Measurements from ENCODE around the gene SLC18A3. TPM values are rescaled to one million over a fixed set of nuclear protein-coding genes. Genes with fewer than 3 reads are reported as not detected.

Gene SLC18A3
- total and polyA plus RNA-seq, 5 donors from 2014 or later = not detected

DNA sequence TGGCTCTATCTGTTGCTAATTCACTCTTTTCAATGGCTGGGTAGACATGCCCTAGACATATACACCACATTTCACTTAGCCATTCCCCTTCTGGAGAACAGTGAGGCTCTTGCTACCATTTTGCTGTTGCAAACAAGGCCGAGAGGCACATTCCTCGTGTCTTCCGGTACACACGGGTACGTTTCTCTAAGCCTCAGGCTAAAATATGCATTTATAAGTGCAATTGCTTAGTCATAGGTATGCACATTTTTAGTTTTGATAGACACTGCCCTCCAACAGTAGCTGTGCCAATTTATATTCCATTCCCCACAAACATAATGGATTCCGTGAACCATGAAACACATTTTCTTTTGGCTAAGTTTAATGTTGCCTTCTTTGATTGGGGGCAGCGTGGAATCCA, 16.9 kb downstream of the SLC18A3 start:
- H3K4me3 Mint-ChIP-seq = no peak overlapping the region
- Histone ChIP-seq H3K4me3 (ENCODE audit: low read depth, low read length) (no peak overlapping the region), H3K27ac (ENCODE audit: insufficient read depth, low read length, poor library complexity, severe bottlenecking) (no peak overlapping the region), H3K9me3 (ENCODE audit: control insufficient read depth in 2 of 2, low read length in 2 of 2) (no peaks in the 10 kb centered on the region), H3K27me3 (ENCODE audit: control insufficient read depth, insufficient read depth, low read length) (no peaks in the 10 kb centered on the region), H3K36me3 (ENCODE audit: control insufficient read depth, insufficient read depth, low read length) (no peaks in the 10 kb centered on the region), H3K4me1 (ENCODE audit: control insufficient read depth, insufficient read depth, low read length, poor library complexity, severe bottlenecking) (no peaks in the 10 kb centered on the region)
- no peaks in the 10 kb centered on the region for H3K27me3 Mint-ChIP-seq
- no peak for DNase-seq
- no peak for ATAC-seq (ENCODE audit: low read depth in 2 of 2)
- H3K36me3 Mint-ChIP-seq = no peaks in the 10 kb centered on the region
- no peak overlapping the region for H3K27ac Mint-ChIP-seq
- peaks cover 0 to 1% (median 0%) of the 10 kb centered on the region in 7 donors for H3K9me3 Mint-ChIP-seq
- H3K4me1 Mint-ChIP-seq = no peaks in the 10 kb centered on the region

DNA sequence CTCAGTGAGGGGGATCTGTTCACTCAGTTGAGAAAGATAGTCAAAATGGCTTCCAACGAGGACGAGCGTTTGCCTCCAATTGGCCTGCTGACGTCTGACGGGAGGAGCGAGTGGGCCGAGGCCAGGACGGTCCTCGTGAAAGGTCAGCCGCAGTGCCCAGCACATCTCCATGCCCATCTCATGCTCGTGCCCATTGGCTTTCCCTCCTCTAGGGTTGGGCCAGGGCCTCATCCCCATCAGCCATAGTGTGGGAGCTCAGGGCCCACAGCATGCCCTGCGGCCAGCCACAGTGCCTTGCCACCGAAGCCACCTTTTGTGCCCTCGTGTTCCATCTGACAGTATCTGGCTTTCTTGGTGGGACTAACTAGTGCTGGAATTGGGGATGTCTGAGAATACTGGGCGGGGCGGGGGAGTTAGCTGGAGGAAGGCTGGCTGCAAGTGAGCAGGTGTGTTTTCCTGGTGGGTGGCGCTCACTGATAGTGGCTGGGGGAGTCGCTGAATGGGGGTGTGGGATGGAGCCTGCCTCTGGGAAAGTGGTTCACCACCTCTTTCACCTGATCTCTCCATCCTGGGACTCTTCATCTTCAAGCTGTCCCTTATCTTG, 17.6 kb downstream of the SLC18A3 start:
- no peak overlapping the region for H3K27ac Mint-ChIP-seq
- H3K4me1 Mint-ChIP-seq = no peaks in the 10 kb centered on the region
- H3K27me3 Mint-ChIP-seq = no peaks in the 10 kb centered on the region
- Histone ChIP-seq H3K9me3 (ENCODE audit: control insufficient read depth in 2 of 2, low read length in 2 of 2) (no peaks in the 10 kb centered on the region), H3K27ac (ENCODE audit: insufficient read depth, low read length, poor library complexity, severe bottlenecking) (no peak overlapping the region), H3K27me3 (ENCODE audit: control insufficient read depth, insufficient read depth, low read length) (no peaks in the 10 kb centered on the region), H3K4me1 (ENCODE audit: control insufficient read depth, insufficient read depth, low read length, poor library complexity, severe bottlenecking) (no peaks in the 10 kb centered on the region), H3K36me3 (ENCODE audit: control insufficient read depth, insufficient read depth, low read length) (no peaks in the 10 kb centered on the region), H3K4me3 (ENCODE audit: low read depth, low read length) (no peak overlapping the region)
- peaks cover 0 to 1% (median 0%) of the 10 kb centered on the region in 7 donors for H3K9me3 Mint-ChIP-seq
- no peak overlapping the region for H3K4me3 Mint-ChIP-seq
- H3K36me3 Mint-ChIP-seq = no peaks in the 10 kb centered on the region
- DNase-seq (no peak), ATAC-seq (ENCODE audit: low read depth in 2 of 2) (no peak)

DNA sequence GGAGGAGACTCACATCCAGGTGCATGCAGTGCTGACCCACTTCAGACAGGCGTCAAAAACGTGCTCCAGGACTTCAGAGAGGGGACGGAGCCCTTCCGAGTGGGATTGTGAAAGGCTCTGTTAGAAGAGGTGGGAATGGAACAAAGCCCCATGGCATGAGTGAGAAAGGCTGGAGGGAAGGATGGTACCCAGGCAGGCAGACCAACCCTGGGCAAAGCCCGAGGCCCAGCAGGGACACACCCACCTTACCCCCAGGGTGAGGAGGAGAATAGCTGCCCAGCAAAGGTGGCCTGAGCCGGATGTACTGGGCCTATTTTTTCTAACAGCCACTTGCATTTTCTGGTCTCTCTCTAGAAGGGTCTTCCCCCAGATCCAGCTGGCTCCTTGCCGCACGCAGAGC, 18.5 kb downstream of the SLC18A3 start:
- H3K4me3 Mint-ChIP-seq = no peak overlapping the region
- DNase-seq = no peak

DNA sequence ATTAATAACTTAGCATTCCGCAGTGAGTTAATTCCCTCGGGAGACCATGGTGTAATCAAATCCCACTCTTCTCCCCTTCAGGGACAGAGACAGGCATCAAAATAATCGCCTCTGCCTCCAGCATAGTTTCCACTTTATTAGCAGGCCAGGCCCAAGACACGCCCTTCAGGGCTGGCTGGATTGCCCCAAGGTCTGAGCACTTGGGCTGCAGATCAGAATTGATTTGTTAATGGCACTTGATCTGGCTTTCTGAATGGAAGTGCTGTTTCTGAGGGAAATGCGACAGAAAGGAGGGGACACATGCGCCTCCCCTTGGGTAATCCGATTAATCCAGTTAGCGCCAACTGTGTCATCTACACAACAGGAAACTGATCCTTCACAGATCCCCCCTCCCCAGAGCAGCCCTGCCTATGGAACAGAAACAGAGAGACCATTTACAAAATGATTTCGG, 19.3 kb downstream of the SLC18A3 start:
- no peak overlapping the region for H3K4me3 Mint-ChIP-seq
- Histone ChIP-seq H3K36me3 (ENCODE audit: control insufficient read depth, insufficient read depth, low read length) (no peaks in the 10 kb centered on the region), H3K4me1 (ENCODE audit: control insufficient read depth, insufficient read depth, low read length, poor library complexity, severe bottlenecking) (no peaks in the 10 kb centered on the region), H3K4me3 (ENCODE audit: low read depth, low read length) (no peak overlapping the region), H3K9me3 (ENCODE audit: control insufficient read depth in 2 of 2, low read length in 2 of 2) (no peaks in the 10 kb centered on the region), H3K27ac (ENCODE audit: insufficient read depth, low read length, poor library complexity, severe bottlenecking) (no peak overlapping the region), H3K27me3 (ENCODE audit: control insufficient read depth, insufficient read depth, low read length) (no peaks in the 10 kb centered on the region)
- H3K9me3 Mint-ChIP-seq = peaks cover 0 to 1% (median 0%) of the 10 kb centered on the region in 7 donors
- no peak overlapping the region for H3K27ac Mint-ChIP-seq
- no peaks in the 10 kb centered on the region for H3K36me3 Mint-ChIP-seq
- DNase-seq (no peak), ATAC-seq (ENCODE audit: low read depth in 2 of 2) (no peak)
- no peaks in the 10 kb centered on the region for H3K27me3 Mint-ChIP-seq
- H3K4me1 Mint-ChIP-seq = no peaks in the 10 kb centered on the region

More for the DNA sequence above, 18.5 kb downstream of the SLC18A3 start:
- no peaks in the 10 kb centered on the region for H3K4me1 ChIP-seq (ENCODE audit: control insufficient read depth, insufficient read depth, low read length, poor library complexity, severe bottlenecking)
- Mint-ChIP-seq H3K27me3 (no peaks in the 10 kb centered on the region), H3K27ac (no peak overlapping the region), H3K9me3 (peaks cover 0 to 1% (median 0%) of the 10 kb centered on the region in 7 donors), H3K36me3 (no peaks in the 10 kb centered on the region), H3K4me1 (no peaks in the 10 kb centered on the region)
- H3K9me3 ChIP-seq (ENCODE audit: control insufficient read depth in 2 of 2, low read length in 2 of 2) = no peaks in the 10 kb centered on the region
- H3K27me3 ChIP-seq (ENCODE audit: control insufficient read depth, insufficient read depth, low read length) = no peaks in the 10 kb centered on the region
- no peaks in the 10 kb centered on the region for H3K36me3 ChIP-seq (ENCODE audit: control insufficient read depth, insufficient read depth, low read length)
- H3K4me3 ChIP-seq (ENCODE audit: low read depth, low read length) = no peak overlapping the region
- no peak overlapping the region for H3K27ac ChIP-seq (ENCODE audit: insufficient read depth, low read length, poor library complexity, severe bottlenecking)
- ATAC-seq (ENCODE audit: low read depth in 2 of 2) = no peak

DNA sequence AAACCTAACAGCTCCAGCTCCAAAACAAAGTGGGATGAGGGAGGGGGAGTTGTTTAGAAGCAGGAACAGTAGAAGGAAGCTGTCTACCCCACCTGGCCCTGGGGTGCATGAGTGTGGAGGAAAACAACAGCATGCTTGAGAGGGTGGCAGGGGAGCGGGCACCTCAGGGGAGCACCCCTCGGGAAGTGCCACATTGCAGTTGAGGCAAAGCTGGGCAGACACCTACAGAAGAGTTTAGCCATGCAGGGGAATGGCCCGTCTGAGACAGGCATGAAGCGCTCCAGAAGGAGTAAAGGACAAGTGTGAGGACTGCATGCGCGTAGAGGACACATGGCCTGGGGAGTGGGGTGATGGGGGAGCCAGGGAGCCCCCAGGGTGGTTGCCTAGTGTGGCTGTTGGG, 21.9 kb downstream of the SLC18A3 start:
- no peak for DNase-seq
- Mint-ChIP-seq H3K27me3 (peaks cover under 1% of the 10 kb centered on the region), H3K27ac (no peak overlapping the region), H3K36me3 (no peaks in the 10 kb centered on the region), H3K9me3 (peaks cover 0 to 1% (median 0%) of the 10 kb centered on the region in 7 donors), H3K4me3 (no peak overlapping the region), H3K4me1 (no peaks in the 10 kb centered on the region)
- no peaks in the 10 kb centered on the region for H3K36me3 ChIP-seq (ENCODE audit: control insufficient read depth, insufficient read depth, low read length)
- H3K9me3 ChIP-seq (ENCODE audit: control insufficient read depth in 2 of 2, low read length in 2 of 2) = no peaks in the 10 kb centered on the region
- H3K27ac ChIP-seq (ENCODE audit: insufficient read depth, low read length, poor library complexity, severe bottlenecking) = no peak overlapping the region
- H3K27me3 ChIP-seq (ENCODE audit: control insufficient read depth, insufficient read depth, low read length) = no peaks in the 10 kb centered on the region
- no peaks in the 10 kb centered on the region for H3K4me1 ChIP-seq (ENCODE audit: control insufficient read depth, insufficient read depth, low read length, poor library complexity, severe bottlenecking)
- ATAC-seq (ENCODE audit: low read depth in 2 of 2) = no peak
- no peak overlapping the region for H3K4me3 ChIP-seq (ENCODE audit: low read depth, low read length)

DNA sequence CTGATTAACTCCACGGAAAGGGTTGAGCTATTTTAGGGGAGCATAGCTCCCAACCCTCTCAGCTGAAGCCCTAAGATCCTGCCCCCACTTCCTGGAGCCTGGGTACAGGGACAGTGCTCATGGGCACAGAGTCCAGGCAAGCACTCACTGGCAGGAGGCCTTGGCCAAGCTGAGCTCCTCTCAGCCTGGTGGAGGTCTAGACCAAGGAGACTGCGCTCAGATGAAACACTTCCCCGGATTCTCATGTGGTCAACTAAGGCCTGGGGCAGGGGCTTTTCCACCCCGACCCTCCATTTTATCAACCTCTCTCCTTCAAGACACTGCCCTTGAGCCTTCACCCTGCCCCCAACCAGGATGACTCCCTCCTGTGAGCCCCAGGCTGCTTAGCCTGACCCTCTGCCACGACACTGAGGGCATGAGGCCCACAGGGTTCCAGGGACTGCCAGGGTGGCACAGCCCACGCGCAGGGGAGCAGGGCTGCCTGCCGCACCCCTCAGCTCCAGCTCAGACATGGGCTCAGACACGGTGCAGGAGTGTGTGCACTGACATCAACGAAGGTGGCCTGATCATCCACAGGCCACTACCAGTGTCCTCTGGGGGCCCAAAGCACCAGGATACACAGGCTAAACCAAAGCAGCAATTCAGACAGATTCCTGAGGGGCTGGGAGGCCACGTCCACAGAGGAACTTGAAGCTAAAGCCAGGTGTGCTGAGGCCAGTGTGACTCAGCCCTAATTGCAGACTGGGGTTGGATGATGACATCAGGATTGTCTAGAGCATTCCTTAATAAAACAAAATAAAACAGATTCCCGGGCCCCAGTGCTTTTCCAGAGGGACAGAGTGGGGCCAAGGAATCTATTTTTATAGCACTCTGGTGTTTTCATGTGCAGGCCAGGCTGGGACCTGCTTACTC, 22.6 kb downstream of the SLC18A3 start:
- H3K27ac Mint-ChIP-seq = no peak overlapping the region
- no peaks in the 10 kb centered on the region for H3K36me3 Mint-ChIP-seq
- no peaks in the 10 kb centered on the region for H3K36me3 ChIP-seq (ENCODE audit: control insufficient read depth, insufficient read depth, low read length)
- no peaks in the 10 kb centered on the region for H3K4me1 Mint-ChIP-seq
- no peaks in the 10 kb centered on the region for H3K27me3 ChIP-seq (ENCODE audit: control insufficient read depth, insufficient read depth, low read length)
- no peak overlapping the region for H3K4me3 ChIP-seq (ENCODE audit: low read depth, low read length)
- no peak for ATAC-seq (ENCODE audit: low read depth in 2 of 2)
- H3K4me1 ChIP-seq (ENCODE audit: control insufficient read depth, insufficient read depth, low read length, poor library complexity, severe bottlenecking) = no peaks in the 10 kb centered on the region
- H3K9me3 ChIP-seq (ENCODE audit: control insufficient read depth in 2 of 2, low read length in 2 of 2) = no peaks in the 10 kb centered on the region
- no peak for DNase-seq
- H3K27ac ChIP-seq (ENCODE audit: insufficient read depth, low read length, poor library complexity, severe bottlenecking) = no peak overlapping the region
- peaks cover 0 to 2% (median 0%) of the 10 kb centered on the region in 7 donors for H3K9me3 Mint-ChIP-seq
- H3K27me3 Mint-ChIP-seq = peaks cover 6% of the 10 kb centered on the region
- no peak overlapping the region for H3K4me3 Mint-ChIP-seq

DNA sequence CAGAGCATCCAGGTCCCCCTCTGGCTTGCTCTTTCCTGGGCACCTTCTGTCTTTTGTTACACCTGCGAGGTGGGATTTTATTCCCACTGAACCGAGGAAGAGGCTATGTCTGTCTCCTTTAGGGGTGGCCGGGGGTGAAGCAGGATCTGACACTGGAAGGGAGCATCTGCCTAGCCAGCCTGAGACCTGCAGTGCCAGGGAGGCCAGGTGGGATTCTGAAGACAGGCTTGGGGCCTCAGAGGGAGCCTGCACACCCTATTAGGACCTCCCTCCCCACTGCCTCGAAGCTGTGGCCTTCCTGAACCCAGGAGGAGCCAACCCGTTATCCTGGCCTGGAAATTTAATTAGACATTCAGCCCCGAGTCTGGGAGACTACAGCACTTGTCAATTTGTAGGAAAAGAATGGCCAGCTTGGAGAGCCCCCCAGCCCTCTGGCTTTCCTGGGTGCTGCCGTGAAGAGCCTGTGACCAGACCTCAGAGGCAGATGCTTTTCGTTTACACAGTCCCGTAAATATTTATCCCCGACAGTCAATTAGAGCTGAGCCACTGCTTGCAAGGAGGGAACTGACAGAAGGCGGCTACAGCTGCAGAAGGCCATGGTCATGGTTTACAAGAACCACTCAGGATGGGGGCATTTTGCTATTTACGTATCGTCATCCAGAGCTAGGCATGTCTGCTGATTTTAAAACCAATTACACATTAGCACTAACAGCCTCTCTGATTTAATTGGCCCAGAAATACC, 23.4 kb downstream of the SLC18A3 start:
- H3K36me3 Mint-ChIP-seq = no peaks in the 10 kb centered on the region
- H3K4me3 Mint-ChIP-seq = no peak overlapping the region
- Histone ChIP-seq H3K9me3 (ENCODE audit: control insufficient read depth in 2 of 2, low read length in 2 of 2) (no peaks in the 10 kb centered on the region), H3K4me3 (ENCODE audit: low read depth, low read length) (no peak overlapping the region), H3K27me3 (ENCODE audit: control insufficient read depth, insufficient read depth, low read length) (no peaks in the 10 kb centered on the region), H3K27ac (ENCODE audit: insufficient read depth, low read length, poor library complexity, severe bottlenecking) (no peak overlapping the region), H3K4me1 (ENCODE audit: control insufficient read depth, insufficient read depth, low read length, poor library complexity, severe bottlenecking) (no peaks in the 10 kb centered on the region), H3K36me3 (ENCODE audit: control insufficient read depth, insufficient read depth, low read length) (no peaks in the 10 kb centered on the region)
- ATAC-seq (ENCODE audit: low read depth in 2 of 2) (no peak), DNase-seq (no peak)
- peaks cover 6% of the 10 kb centered on the region for H3K27me3 Mint-ChIP-seq
- H3K27ac Mint-ChIP-seq = no peak overlapping the region
- H3K4me1 Mint-ChIP-seq = no peaks in the 10 kb centered on the region
- peaks cover 0 to 2% (median 0%) of the 10 kb centered on the region in 7 donors for H3K9me3 Mint-ChIP-seq

Measured in CD4-positive, CD25-positive, alpha-beta regulatory T cell (primary cell).